ENCODE measurements around the gene AXIN2. TPM values are rescaled to one million over a fixed set of nuclear protein-coding genes. Genes with fewer than 3 reads are reported as not detected.
A peak's percentile ranks its signal among the peaks of the same experiment; 100 is the strongest.

Gene AXIN2
- total RNA-seq, 1 donor from 2014 or later: 21.0 TPM

- DNase-seq: no peak
- Histone ChIP-seq H3K4me3 (peak overlapping the region; percentile 46), H3K4me1 (no peaks in the 10 kb centered on the region), H3K27ac (replicated peaks) (no peak overlapping the region), H3K27me3 (ENCODE audit: low read depth) (no peaks in the 10 kb centered on the region), H3K36me3 (no peaks in the 10 kb centered on the region), H3K9me3 (replicated peaks) (no peaks in the 10 kb centered on the region)
- TF ChIP-seq CTCF (IDR thresholded peaks at IDR 0.05; ENCODE audit: borderline replicate concordance): no peak
- intact Hi-C loops (cut with micrococcal nuclease): no loop called here
Measured at GRCh38 chr17:65593855-65594845, 32.7 kb upstream of the AXIN2 start.

GRCh38 chr17:65593092-65593854, 31.8 kb upstream of the AXIN2 start:
- no peaks in the 10 kb centered on the region for H3K36me3 ChIP-seq
- intact Hi-C loops (cut with micrococcal nuclease): no loop called here
- no peaks in the 10 kb centered on the region for H3K9me3 ChIP-seq (replicated peaks)
- H3K27me3 ChIP-seq (ENCODE audit: low read depth): no peaks in the 10 kb centered on the region
- no peak for DNase-seq
- H3K4me3 ChIP-seq: no peak overlapping the region
- H3K4me1 ChIP-seq: peaks cover 7% of the 10 kb centered on the region
- no peak overlapping the region for H3K27ac ChIP-seq (replicated peaks)
- TF ChIP-seq CTCF (IDR thresholded peaks at IDR 0.05; ENCODE audit: borderline replicate concordance): no peak

- no peak overlapping the region for H3K27ac ChIP-seq (replicated peaks)
- H3K36me3 ChIP-seq: no peaks in the 10 kb centered on the region
- TF ChIP-seq CTCF (IDR thresholded peaks at IDR 0.05; ENCODE audit: borderline replicate concordance): no peak
- intact Hi-C loops (cut with micrococcal nuclease): no loop called here
- H3K4me1 ChIP-seq: peaks cover 17% of the 10 kb centered on the region
- H3K9me3 ChIP-seq (replicated peaks): no peaks in the 10 kb centered on the region
- no peaks in the 10 kb centered on the region for H3K27me3 ChIP-seq (ENCODE audit: low read depth)
- no peak overlapping the region for H3K4me3 ChIP-seq
- DNase-seq: no peak
Measured at GRCh38 chr17:65592125-65592965, 30.9 kb upstream of the AXIN2 start.

GRCh38 chr17:65589321-65589720, 27.9 kb upstream of the AXIN2 start:
- Histone ChIP-seq H3K4me1 (peaks cover 29% of the 10 kb centered on the region), H3K9me3 (replicated peaks) (no peaks in the 10 kb centered on the region), H3K27ac (replicated peaks) (no peak overlapping the region), H3K27me3 (ENCODE audit: low read depth) (no peaks in the 10 kb centered on the region), H3K36me3 (no peaks in the 10 kb centered on the region), H3K4me3 (no peak overlapping the region)
- no peak for TF ChIP-seq CTCF (IDR thresholded peaks at IDR 0.05; ENCODE audit: borderline replicate concordance)
- intact Hi-C loops (cut with micrococcal nuclease): no loop called here
- DNase-seq: no peak

Data from left ventricle myocardium inferior (tissue), 1 donor.